NOMO-1 treated with dmso at 0.1 percent for 144 hours (cell line): ENCODE results near the gene ADARB2.
"Not testable (repeated sequence)": the region's sequence is repeated elsewhere in the genome, so short reads cannot be mapped to it uniquely, and the experiment has no call there.

Source experiments
- DNase-seq: peaks from one replicate; lab custom pipeline; 2025; ENCODE audit not compliant: unreplicated experiment; lab: John Stamatoyannopoulos, UW

The ADARB2 gene

GRCh38 chr10:1414346-1414745 is 323.0 kb downstream of the ADARB2 start:
- not testable (repeated sequence) for DNase-seq

- no peak for DNase-seq
Measured at GRCh38 chr10:1413823-1414222, 323.5 kb downstream of the ADARB2 start.

DNA sequence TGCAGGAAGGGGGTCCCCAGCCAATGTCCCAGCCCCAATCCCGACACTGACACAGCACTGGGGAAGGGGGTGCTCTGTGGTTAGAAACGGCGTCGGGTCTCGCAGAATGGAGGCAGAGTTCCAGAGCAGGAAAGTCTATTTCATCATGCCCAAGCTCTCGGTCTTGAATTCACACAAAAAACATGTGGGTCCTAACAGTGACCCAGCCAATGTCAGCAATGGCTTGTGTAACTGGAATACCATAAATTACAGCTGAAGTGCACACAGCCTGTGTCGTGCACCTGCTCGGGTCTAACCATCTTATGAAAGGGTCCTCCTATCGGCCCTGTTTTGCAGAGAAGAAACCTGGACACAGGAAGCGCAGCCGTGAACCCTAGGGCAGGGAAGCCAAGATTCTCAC is 324.1 kb downstream of the ADARB2 start:
- no peak for DNase-seq

GRCh38 chr10:1412531-1413189 is 324.7 kb downstream of the ADARB2 start:
- DNase-seq, result no peak

- no peak for DNase-seq
Measured at GRCh38 chr10:1411956-1412355, 325.4 kb downstream of the ADARB2 start.

DNA sequence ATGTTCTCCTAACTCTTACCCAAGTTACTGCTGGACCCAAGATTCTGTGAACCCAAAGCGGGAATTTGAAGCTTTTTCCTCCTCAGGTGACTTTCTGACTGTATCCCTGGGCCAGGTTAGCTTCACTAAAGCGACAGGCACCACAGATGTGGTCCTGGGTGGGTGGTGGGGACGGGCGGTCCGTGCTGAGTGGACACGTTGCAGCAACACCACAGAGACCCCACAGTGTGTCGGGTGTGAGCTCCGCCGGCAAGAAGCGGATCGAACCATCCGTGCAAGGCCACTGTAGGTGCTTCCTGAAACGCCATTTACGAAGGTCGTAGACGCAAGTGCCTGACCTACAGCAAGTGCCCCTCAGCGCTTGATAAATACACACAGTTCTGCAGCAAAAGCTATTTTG is 325.9 kb downstream of the ADARB2 start:
- DNase-seq, result no peak

DNA sequence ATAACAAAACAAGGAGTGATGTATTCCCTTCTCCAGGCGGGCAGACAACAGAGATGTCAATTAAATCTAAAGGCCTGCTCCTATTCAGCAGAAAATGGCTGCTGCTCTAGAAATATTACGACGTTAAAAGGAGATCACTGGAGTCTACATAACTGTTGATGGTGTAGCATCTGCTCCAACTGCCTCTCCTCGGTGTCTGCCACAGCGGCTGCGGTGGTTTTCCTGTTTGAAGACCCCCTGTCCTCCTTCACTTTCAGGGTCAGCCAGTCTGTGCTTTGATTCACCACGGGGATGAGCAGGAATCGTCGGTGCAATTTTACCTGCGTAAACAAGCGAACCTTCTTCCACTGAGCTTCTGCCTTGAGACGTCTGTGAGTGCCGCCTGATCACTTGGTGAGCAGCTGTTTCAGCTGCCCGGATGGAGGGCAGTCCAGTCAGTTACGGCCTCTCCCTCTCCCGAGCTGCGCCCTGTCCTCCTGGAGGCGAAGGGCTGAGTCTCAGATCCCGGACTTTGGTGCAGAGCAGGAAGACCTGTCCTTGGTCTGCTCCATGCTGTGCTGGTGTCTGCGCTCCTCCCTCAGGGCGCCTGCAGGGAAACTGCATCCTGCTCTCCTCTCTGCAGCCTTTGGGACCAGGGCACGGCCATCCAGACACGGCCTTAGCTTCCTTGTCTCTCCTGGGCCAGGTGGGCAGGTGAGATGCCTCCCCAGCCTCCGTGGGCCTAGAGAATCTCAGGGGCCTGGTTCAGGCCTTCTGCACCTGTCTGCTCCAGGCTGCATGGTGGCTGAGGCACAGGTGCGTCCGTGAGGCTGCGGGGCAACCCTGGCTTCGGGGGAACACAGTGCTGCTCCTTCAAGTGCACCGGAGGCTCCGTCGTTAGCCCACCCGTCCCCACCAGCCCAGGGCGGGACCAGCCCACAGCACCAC is 326.6 kb downstream of the ADARB2 start:
- DNase-seq, result no peak

DNA sequence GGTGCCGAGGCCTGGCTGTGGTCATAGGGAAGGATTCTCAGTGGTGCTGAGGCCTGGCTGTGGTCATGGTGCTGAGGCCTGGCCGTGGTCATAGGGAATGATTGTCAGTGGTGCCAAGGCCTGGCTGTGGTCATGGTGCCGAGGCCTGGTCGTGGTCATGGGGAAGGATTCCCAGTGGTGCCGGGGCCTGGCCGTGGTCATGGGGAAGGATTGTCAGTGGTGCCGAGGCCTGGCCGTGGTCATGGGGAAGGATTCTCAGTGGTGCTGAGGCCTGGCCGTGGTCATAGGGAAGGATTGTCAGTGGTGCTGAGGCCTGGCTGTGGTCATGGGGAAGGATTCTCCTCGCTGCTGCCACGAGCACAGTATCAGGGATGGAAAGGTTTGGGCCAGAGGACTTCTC is 327.3 kb downstream of the ADARB2 start:
- no peak for DNase-seq

DNA sequence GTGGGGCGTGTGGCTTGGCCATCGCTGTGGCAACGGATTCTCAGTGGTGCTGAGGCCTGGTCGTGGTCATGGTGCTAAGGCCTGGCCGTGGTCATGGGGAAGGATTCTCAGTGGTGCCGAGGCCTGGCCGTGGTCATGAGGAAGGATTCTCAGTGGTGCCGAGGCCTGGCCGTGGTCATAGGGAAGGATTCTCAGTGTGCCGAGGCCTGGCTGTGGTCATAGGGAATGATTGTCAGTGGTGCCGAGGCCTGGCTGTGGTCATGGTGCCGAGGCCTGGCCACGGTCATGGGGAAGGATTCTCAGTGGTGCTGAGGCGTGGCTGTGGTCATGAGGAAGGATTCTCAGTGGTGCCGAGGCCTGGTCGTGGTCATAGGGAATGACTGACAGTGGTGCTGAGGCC is 327.9 kb downstream of the ADARB2 start:
- DNase-seq, result no peak

DNA sequence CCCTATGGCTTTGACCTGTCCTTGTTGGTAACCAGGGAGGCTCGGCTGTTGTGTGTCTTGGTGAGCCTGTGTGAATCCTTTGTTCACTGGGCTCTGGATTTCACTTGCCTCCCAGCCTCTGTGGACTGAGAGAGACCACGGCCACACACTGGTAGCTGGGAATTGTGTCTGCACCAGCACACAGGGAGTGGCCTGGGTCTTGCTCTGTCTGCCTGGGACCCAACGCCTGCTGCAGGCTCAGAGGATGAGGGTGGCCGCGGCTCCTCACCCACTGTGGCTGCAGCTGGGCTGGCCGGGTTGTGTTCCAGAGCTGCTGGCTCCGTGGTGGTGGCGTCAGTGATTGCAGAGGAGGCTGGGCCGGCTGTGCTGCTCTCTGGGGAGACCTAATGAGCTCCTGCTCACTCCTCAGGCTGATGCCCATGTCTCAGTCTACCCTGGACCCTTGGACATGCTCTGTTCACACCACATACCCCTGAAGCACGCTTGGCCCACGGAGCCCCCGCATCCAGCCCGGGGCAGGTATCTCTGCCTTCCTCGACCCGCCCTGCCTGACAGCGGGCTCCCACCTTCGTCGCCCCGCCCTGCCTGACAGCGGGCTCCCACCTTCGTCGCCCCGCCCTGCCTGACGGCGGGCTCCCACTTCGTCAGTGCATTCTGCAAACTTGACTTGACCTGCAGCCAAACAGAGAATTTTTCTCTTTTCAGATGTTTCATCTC is 328.5 kb downstream of the ADARB2 start:
- no peak for DNase-seq

DNA sequence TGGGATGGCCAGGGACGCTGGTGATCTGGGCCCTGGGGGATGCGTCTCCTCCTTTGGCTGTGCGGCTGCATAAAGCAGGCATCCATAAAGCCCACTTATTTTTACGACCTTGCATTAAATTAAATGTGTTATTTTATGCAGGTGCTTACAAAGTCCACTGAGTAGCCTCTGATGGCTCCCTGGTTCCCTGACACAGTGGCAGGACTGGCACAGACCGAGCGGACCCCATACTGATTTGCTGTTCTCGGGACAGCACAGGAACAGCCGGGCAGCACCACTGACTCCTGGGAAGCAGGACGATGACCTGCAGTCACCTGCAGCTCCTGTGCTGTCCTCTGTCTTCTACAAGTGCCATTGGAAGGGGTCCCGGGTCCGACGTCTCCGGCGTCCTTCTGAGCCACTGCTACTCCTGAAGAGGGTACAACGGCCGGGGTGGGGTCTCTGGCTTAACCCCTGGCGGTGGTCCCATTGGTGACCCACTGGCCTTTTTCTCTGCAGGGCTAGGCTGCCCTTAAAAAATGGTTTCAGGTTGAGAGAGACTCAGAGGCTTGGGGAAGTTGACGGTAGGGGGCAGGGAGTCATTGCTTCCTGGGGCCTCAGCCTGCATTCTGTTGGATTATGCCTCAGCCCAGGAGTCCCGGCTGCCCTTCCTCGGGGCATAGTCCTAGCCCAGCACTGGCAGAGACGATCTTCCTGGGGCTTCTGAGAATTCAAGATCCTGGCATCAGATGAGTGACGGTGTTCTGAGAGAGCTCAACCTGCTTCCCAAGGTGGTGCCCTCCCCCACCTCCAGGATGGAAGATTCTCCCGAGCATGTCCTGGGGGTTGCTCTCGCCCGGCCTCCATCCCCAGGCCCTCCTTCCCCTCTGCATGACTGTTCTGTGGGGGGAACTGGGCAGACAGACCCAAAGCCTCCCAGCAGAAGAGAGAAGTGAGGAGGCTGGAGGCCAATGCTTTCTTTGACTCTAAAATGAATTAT is 330.1 kb downstream of the ADARB2 start:
- DNase-seq, result no peak

- DNase-seq, result no peak
Measured at GRCh38 chr10:1406132-1406966, 331.0 kb downstream of the ADARB2 start.

DNA sequence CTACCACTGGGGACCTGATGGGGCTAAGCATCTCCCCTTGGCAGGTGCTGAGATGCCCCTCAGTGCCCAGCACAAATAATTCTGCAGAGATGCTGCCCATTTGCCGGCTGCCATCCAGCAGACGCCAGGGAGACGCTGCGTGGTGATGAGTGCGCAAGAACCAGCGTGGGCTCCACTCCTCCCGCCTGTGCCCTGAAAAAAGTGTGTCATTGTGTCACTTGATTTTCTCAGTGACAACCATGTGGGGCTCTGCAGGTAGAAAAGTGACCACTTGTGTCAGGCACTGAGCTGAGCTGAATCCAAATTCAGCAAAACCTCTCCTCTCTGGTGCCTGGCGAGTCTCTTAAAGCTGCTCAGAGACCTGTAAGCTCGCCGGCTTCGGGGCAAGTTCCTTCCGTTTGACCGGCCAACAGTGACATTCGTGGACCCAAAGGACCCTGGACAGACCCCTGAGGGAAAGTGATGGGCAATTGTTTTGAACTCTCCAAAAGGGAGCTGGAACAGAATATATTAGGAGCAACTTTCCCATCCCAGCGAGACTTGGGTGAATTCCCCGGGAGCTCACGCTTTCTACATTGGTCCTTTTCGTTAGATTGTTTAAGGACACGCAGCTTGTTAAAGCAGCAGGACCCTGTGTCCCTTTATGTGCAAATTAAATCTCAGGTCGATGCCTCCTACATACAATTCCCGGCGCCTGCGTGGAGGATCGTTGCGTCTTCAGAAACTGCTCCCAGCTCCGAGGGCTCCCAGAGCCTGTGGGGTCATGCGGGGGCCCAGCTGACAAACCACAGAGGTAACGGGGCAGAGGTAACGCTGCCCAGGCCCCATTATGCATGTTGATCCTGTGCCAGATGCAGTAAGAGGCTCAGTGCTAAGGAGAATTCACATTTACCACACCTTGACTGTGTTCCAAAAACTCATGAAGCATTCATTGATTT is 332.7 kb downstream of the ADARB2 start:
- DNase-seq, result no peak

- DNase-seq, result no peak
Measured at GRCh38 chr10:1403508-1404322, 333.6 kb downstream of the ADARB2 start.

- DNase-seq, result no peak
Measured at GRCh38 chr10:1402816-1403507, 334.4 kb downstream of the ADARB2 start.

DNA sequence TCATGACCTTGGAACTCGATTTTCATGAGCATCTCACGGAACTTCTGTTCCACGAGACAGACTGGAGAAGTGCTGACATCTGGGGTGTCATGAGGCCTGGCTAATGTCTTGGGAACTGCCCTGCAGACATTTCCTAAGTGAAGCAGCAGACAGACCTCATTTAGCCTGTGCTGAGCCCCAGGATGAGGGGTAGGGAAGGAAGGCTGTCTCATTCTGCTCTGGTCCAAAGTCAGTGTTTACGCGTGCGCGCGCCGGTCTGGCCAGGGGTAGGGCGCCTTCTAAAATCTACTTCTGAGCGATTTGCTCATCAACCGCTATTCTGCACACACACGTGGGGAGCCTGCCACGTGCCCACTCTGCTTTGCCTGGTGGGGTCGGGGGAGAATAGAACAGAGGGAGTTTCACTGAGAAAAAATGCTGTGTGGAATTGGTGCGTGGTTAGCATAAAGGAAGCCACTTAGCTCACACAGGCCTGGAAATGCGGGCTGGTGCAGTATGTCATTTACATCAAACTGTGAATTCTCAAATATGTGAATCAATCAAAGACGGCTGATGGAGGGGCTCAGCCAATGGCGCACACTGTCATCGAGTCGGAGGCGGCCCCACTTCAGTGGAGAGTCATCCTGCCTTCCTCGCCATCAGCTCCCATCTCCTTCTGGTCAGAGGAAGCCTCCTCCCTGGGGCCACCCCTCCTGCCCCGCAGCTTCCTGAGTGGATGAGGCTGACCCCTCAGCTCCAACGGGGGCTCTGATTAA is 335.1 kb downstream of the ADARB2 start:
- DNase-seq, result no peak
